ENCODE results near the gene RNF113B.

The RNF113B gene

DNA sequence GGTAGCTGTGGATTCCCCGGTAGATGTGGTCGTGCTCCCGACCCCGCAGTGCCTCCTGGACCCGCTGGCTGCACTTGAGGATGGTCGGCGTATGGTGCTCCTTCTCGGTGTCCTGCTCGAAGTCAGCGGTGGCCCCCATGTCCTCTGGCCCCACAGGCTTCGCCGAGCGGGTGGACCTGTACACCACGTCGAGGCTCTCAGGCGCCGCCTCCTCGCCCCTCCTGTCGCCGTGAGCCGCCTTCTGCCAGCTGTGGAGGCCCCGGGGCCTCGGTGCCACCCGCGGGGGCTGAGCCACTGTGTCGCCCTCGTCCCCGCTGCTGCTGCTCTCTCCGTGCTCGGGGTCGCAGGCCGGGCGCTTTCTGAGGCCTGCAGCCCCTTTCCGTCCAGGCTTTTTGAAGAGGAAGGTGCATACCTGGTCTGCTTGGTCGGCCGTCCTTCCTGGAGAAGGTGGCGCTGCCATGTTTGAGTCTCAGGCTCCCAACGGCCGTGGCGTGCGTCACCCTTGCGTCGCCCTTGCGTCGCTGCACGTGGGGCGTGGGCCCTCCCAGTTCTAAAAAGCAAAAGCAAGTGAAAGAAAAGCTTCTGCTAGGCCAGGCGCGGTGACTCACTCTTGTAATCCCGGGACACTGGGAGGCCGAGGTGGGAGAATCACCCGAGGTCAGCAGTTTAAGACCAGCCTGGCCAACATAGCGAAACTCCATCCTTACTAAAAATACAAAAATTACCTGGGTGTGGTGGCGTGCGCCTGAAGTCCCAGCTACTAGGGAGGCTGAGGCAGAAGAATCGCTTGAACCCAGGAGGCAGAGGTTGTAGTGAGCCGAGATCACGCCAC, at the start of gene RNF113B:
Gene RNF113B (minus strand): TSS at position 493 of the 832 bp plus-strand sequence. CDS start 33 bp downstream, at position 460.
- Histone ChIP-seq H3K4me3 (ENCODE audit: low read depth, low read length) (no peak within 1 kb of the TSS), H3K9ac (ENCODE audit: low read depth, low read length) (no peak within 1 kb of the TSS), H3K36me3 (ENCODE audit: control insufficient read depth, insufficient read depth, low read length) (no peaks in the 10 kb centered on the region), H3K4me1 (ENCODE audit: control insufficient read depth, insufficient read depth, low read length) (peaks cover 42% of the 10 kb centered on the region), H3K9me3 (ENCODE audit: control insufficient read depth, insufficient read depth, low read length) (no peaks in the 10 kb centered on the region), H3K27me3 (ENCODE audit: control insufficient read depth, insufficient read depth, low read length) (no peaks in the 10 kb centered on the region), H3K27ac (ENCODE audit: low read depth, low read length) (no peak within 1 kb of the TSS)

- H3K9me3 ChIP-seq (ENCODE audit: control insufficient read depth, insufficient read depth, low read length) = 0 out of 2 replicates have a peak, but pooled peaks cover 5% of the 10 kb centered on the region
- H3K4me3 ChIP-seq (ENCODE audit: low read depth, low read length) = no peak overlapping the region
- no peaks in the 10 kb centered on the region for H3K4me1 ChIP-seq (ENCODE audit: control insufficient read depth, insufficient read depth, low read length)
- H3K9ac ChIP-seq (ENCODE audit: low read depth, low read length) = no peak overlapping the region
- peaks cover 12% of the 10 kb centered on the region for H3K36me3 ChIP-seq (ENCODE audit: control insufficient read depth, insufficient read depth, low read length)
- H3K27ac ChIP-seq (ENCODE audit: low read depth, low read length) = no peak overlapping the region
- H3K27me3 ChIP-seq (ENCODE audit: control insufficient read depth, insufficient read depth, low read length) = no peaks in the 10 kb centered on the region
These were observed 49.4 kb upstream of the RNF113B start for GRCh38 chr13:98226496-98226895.

DNA sequence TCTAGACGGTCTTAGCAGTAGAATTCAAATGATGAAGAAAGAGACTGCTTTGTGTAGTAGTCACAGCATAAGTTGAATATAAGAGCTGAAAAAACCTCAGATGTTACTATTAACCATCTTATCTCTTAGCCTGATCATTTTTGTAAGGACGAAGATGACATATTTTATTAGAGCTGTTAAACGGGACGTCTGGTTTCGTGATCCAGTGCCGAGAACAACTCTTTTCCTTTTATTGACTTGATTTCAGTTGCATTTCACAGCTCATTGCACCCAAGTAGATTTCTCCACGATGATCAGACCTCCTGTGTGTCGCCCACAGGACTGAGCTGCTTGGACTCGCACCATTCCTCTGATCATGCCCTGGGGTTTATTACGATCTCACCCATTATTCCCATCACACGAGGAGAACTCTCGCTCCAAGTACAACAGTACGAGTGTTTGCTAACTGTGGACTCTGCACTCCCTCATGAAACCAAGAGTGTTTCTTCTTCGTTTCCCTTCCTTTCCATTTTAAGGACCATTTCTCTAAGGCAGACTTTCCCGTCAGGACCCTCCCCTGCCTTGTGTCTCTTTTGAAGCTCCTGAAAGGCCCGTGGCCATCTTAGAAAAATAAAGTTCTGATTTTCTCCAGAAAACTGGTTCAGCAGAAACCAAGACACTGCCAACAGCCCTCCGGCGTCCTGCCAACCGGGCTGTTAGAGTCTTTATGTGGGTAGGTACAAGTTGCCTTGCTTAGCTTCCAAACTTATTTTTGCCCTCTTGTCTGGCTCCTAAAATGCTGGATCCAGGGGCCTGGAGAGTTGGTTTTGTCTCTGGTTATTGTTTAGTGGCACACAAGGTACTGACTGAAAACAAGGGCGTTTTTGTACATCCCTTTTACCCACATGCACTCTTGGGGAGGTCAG, 48.2 kb upstream of the RNF113B start:
- Histone ChIP-seq H3K4me3 (ENCODE audit: low read depth, low read length) (no peak overlapping the region), H3K27ac (ENCODE audit: low read depth, low read length) (no peak overlapping the region), H3K27me3 (ENCODE audit: control insufficient read depth, insufficient read depth, low read length) (no peaks in the 10 kb centered on the region), H3K9ac (ENCODE audit: low read depth, low read length) (no peak overlapping the region), H3K9me3 (ENCODE audit: control insufficient read depth, insufficient read depth, low read length) (0 out of 2 replicates have a peak, but pooled peaks cover under 1% of the 10 kb centered on the region), H3K36me3 (ENCODE audit: control insufficient read depth, insufficient read depth, low read length) (peaks cover 12% of the 10 kb centered on the region), H3K4me1 (ENCODE audit: control insufficient read depth, insufficient read depth, low read length) (no peaks in the 10 kb centered on the region)

DNA sequence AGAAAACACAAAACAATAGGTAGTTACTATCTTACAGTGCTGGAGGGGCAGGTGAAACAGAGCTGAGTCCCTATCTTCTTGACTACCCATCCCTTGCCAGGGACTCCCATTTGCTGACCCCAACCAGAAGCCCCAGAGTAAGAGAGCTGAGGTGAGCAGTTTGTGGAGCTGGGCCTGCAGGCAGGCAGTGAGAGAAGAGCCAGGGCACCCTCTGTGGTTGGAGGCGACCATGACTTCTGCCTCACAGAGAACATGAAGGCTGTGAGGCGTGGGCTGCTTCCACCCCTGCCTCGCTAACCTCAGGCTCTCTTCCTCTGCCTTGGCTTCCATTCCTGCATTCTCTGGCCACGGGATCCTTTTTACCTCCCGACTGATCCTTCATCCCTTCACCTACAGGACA, 47.5 kb upstream of the RNF113B start:
- Histone ChIP-seq H3K27ac (ENCODE audit: low read depth, low read length) (no peak overlapping the region), H3K27me3 (ENCODE audit: control insufficient read depth, insufficient read depth, low read length) (no peaks in the 10 kb centered on the region), H3K9ac (ENCODE audit: low read depth, low read length) (no peak overlapping the region), H3K36me3 (ENCODE audit: control insufficient read depth, insufficient read depth, low read length) (peaks cover 12% of the 10 kb centered on the region), H3K9me3 (ENCODE audit: control insufficient read depth, insufficient read depth, low read length) (no peaks in the 10 kb centered on the region), H3K4me3 (ENCODE audit: low read depth, low read length) (no peak overlapping the region), H3K4me1 (ENCODE audit: control insufficient read depth, insufficient read depth, low read length) (no peaks in the 10 kb centered on the region)

DNA sequence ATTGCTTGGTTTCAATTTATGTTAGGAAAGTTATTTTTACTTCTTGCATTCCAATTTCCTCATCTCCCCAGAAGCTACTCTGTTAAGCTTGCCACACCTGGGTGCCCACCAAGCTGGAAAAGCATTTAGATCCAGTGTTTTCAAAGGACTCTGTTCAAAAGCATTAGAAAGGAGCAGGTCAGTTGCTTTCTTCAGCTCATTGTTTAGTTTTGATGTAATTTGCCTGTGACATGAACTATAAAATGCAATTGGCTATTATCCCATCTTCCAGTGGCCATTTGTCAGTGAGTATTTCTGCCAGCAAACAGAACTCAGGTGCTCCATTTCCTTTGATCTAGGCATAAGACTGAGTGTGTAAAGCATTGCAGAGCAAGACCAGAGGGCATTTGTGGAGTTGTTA, 46.7 kb upstream of the RNF113B start:
- Histone ChIP-seq H3K27me3 (ENCODE audit: control insufficient read depth, insufficient read depth, low read length) (no peaks in the 10 kb centered on the region), H3K9ac (ENCODE audit: low read depth, low read length) (no peak overlapping the region), H3K27ac (ENCODE audit: low read depth, low read length) (no peak overlapping the region), H3K9me3 (ENCODE audit: control insufficient read depth, insufficient read depth, low read length) (no peaks in the 10 kb centered on the region), H3K4me1 (ENCODE audit: control insufficient read depth, insufficient read depth, low read length) (no peaks in the 10 kb centered on the region), H3K4me3 (ENCODE audit: low read depth, low read length) (no peak overlapping the region), H3K36me3 (ENCODE audit: control insufficient read depth, insufficient read depth, low read length) (peaks cover 12% of the 10 kb centered on the region)

- Histone ChIP-seq H3K9me3 (ENCODE audit: control insufficient read depth, insufficient read depth, low read length) (no peaks in the 10 kb centered on the region), H3K4me3 (ENCODE audit: low read depth, low read length) (no peak overlapping the region), H3K27ac (ENCODE audit: low read depth, low read length) (no peak overlapping the region), H3K27me3 (ENCODE audit: control insufficient read depth, insufficient read depth, low read length) (no peaks in the 10 kb centered on the region), H3K36me3 (ENCODE audit: control insufficient read depth, insufficient read depth, low read length) (peaks cover 12% of the 10 kb centered on the region), H3K4me1 (ENCODE audit: control insufficient read depth, insufficient read depth, low read length) (no peaks in the 10 kb centered on the region), H3K9ac (ENCODE audit: low read depth, low read length) (no peak overlapping the region)
These were observed 45.7 kb upstream of the RNF113B start for GRCh38 chr13:98222816-98223215.

- Histone ChIP-seq H3K27me3 (ENCODE audit: control insufficient read depth, insufficient read depth, low read length) (no peaks in the 10 kb centered on the region), H3K4me3 (ENCODE audit: low read depth, low read length) (no peak overlapping the region), H3K36me3 (ENCODE audit: control insufficient read depth, insufficient read depth, low read length) (peaks cover 12% of the 10 kb centered on the region), H3K9me3 (ENCODE audit: control insufficient read depth, insufficient read depth, low read length) (no peaks in the 10 kb centered on the region), H3K4me1 (ENCODE audit: control insufficient read depth, insufficient read depth, low read length) (no peaks in the 10 kb centered on the region), H3K27ac (ENCODE audit: low read depth, low read length) (no peak overlapping the region), H3K9ac (ENCODE audit: low read depth, low read length) (no peak overlapping the region)
These were observed 45.0 kb upstream of the RNF113B start for GRCh38 chr13:98222081-98222554.

DNA sequence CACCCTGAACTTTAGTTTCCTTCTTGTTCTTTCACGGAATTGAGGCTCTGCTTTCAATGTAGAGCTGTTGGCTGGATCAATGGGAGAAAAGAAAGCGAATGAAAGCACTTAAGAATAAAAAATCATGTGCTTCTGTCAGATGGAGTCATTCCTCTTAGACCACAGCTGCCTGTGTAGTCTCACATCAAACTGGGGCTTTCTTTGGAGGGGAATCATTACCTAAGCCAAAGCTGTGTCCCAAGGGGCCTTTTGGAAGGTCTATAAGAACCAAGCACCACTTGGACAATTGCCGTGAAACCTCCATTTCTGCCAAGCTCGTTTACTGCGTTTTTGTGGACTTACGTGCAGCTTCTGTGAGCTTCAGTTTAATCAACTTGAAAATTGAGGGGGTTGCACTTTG, 44.2 kb upstream of the RNF113B start:
- no peaks in the 10 kb centered on the region for H3K4me1 ChIP-seq (ENCODE audit: control insufficient read depth, insufficient read depth, low read length)
- no peaks in the 10 kb centered on the region for H3K9me3 ChIP-seq (ENCODE audit: control insufficient read depth, insufficient read depth, low read length)
- no peak overlapping the region for H3K27ac ChIP-seq (ENCODE audit: low read depth, low read length)
- no peak overlapping the region for H3K4me3 ChIP-seq (ENCODE audit: low read depth, low read length)
- H3K9ac ChIP-seq (ENCODE audit: low read depth, low read length) = no peak overlapping the region
- no peaks in the 10 kb centered on the region for H3K27me3 ChIP-seq (ENCODE audit: control insufficient read depth, insufficient read depth, low read length)
- H3K36me3 ChIP-seq (ENCODE audit: control insufficient read depth, insufficient read depth, low read length) = peaks cover 12% of the 10 kb centered on the region

DNA sequence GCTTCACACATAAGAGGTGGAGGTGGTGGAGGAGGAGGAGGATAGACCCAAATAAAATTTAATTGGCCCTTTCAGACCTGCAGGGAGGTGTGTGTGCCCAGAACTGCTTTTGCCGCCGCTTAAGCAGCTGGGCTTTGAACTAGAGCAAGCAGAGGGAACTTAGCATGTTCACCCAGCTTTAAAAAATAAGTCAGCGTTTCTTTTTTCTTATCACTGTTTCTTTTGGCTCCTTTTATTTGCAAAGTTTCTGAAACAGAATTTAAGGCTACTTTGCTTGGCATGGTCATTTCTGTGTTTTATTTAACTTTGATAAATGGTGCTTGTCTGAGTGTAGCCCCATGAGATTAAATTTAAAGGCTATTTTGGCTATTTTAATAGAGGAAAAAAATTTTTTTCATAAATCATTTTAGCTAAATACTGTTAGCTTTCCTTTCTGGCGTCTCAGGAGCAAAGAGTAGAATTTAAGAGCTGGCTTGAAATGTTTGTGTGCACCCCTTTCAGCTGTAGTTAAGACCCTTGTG, 43.3 kb upstream of the RNF113B start:
- no peak overlapping the region for H3K27ac ChIP-seq (ENCODE audit: low read depth, low read length)
- no peak overlapping the region for H3K4me3 ChIP-seq (ENCODE audit: low read depth, low read length)
- no peaks in the 10 kb centered on the region for H3K4me1 ChIP-seq (ENCODE audit: control insufficient read depth, insufficient read depth, low read length)
- H3K9ac ChIP-seq (ENCODE audit: low read depth, low read length) = no peak overlapping the region
- peaks cover 7% of the 10 kb centered on the region for H3K36me3 ChIP-seq (ENCODE audit: control insufficient read depth, insufficient read depth, low read length)
- no peaks in the 10 kb centered on the region for H3K9me3 ChIP-seq (ENCODE audit: control insufficient read depth, insufficient read depth, low read length)
- no peaks in the 10 kb centered on the region for H3K27me3 ChIP-seq (ENCODE audit: control insufficient read depth, insufficient read depth, low read length)

DNA sequence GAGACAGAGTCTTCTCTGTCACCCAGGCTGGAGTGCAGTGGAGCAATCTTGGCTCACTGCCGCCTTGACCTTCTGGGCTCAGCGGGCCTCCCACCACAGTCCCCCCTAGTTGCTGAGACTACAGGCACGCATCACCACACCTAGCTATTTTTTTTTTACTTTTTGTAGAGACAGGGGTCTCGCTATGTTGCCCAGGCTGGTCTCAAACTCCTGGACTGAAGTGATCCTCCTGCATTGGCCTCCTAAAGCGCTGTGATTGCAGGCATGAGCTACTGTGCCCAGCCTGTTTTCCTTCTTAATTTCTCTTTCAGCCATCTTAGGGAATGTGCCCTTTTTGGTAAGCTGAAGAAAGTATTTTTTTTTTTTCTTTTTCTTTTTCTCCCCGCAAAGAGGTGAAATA, 42.6 kb upstream of the RNF113B start:
- Histone ChIP-seq H3K27ac (ENCODE audit: low read depth, low read length) (no peak overlapping the region), H3K9ac (ENCODE audit: low read depth, low read length) (no peak overlapping the region), H3K4me3 (ENCODE audit: low read depth, low read length) (no peak overlapping the region), H3K9me3 (ENCODE audit: control insufficient read depth, insufficient read depth, low read length) (no peaks in the 10 kb centered on the region), H3K27me3 (ENCODE audit: control insufficient read depth, insufficient read depth, low read length) (no peaks in the 10 kb centered on the region), H3K36me3 (ENCODE audit: control insufficient read depth, insufficient read depth, low read length) (peaks cover 10% of the 10 kb centered on the region; the same call in 1 of the 2 replicates), H3K4me1 (ENCODE audit: control insufficient read depth, insufficient read depth, low read length) (no peaks in the 10 kb centered on the region)

All from HUES48 (cell line).